ENCODE data around the gene LY9.

- TF ChIP-seq CTCF (IDR thresholded peaks at IDR 0.05) (no peak), POLR2A (IDR thresholded peaks at IDR 0.05) (no peak)
Observed at GRCh38 chr1:160801836-160802580, 6.0 kb downstream of the LY9 start.

Data from tibial nerve (tissue), 3 donors.